GM23338 (cell line): ENCODE data around the gene CCL14. TPM values are rescaled to one million over a fixed set of nuclear protein-coding genes. Genes with fewer than 3 reads are reported as not detected.

Experiments
- ATAC-seq: fragments of 200-7000 bp; cut with Tn5 transposase; 3 replicates; pipeline ENCODE4 v1.9.1; 2020
- DNase-seq: peaks from one replicate; pipeline ENCODE4 v3.0.0-alpha.2; 2015; ENCODE audit warnings: low spot score
- H2AFZ ChIP-seq: fragments of 200-600 bp; sonication (generic); 2 replicates; pipeline ENCODE4 v1.8.0; 2016; ENCODE audit warnings: antibody characterized with exemption, mild to moderate bottlenecking, moderate library complexity
- H3F3A ChIP-seq: fragments of 200-600 bp; sonication (generic); replicated peaks from 2 replicates; pipeline ENCODE4 v1.8.0; 2017; ENCODE audit warnings: antibody characterized with exemption, mixed run types, low read depth
- H3K27ac ChIP-seq: fragments of 200-600 bp; sonication (generic); 2 replicates; pipeline ENCODE4 v1.6.1; 2016; ENCODE audit warnings: low read depth
- H3K27me3 ChIP-seq: fragments of 200-600 bp; sonication (generic); 2 replicates; pipeline ENCODE4 v1.8.0; 2016; ENCODE audit warnings: mild to moderate bottlenecking, mixed run types, moderate library complexity; ENCODE audit not compliant: insufficient read depth
- H3K36me3 ChIP-seq: fragments of 200-600 bp; sonication (generic); 2 replicates; pipeline ENCODE4 v1.8.0; 2016; ENCODE audit warnings: mild to moderate bottlenecking; ENCODE audit not compliant: insufficient read depth
- H3K4me1 ChIP-seq: fragments of 200-600 bp; sonication (generic); 2 replicates; pipeline ENCODE4 v1.8.0; 2016; ENCODE audit warnings: mild to moderate bottlenecking, moderate library complexity; ENCODE audit not compliant: insufficient read depth
- H3K4me2 ChIP-seq: fragments of 200-600 bp; sonication (generic); 2 replicates; pipeline ENCODE4 v1.7.1; 2017; ENCODE audit warnings: mixed run types
- H3K4me3 ChIP-seq: fragments of 200-600 bp; sonication (generic); 2 replicates; pipeline ENCODE4 v1.6.1; 2016; ENCODE audit warnings: mixed run types
- H3K79me2 ChIP-seq: fragments of 200-600 bp; sonication (generic); replicated peaks from 2 replicates; pipeline ENCODE4 v1.8.0; 2017; ENCODE audit warnings: mild to moderate bottlenecking; ENCODE audit not compliant: insufficient read depth
- H3K9me2 ChIP-seq: fragments of 200-600 bp; sonication (generic); 2 replicates; pipeline ENCODE4 v1.8.0; 2017; ENCODE audit not compliant: insufficient read depth
- H4K20me1 ChIP-seq: fragments of 200-600 bp; sonication (generic); replicated peaks from 2 replicates; pipeline ENCODE4 v1.8.0; 2017; ENCODE audit warnings: mild to moderate bottlenecking; ENCODE audit not compliant: insufficient read depth
- H3K27ac Mint-ChIP-seq: 2 replicates; pipeline ENCODE4 v1.8.0; 2020; ENCODE audit warnings: inconsistent platforms, mild to moderate bottlenecking, moderate library complexity, mixed read lengths
- H3K27me3 Mint-ChIP-seq: 3 replicates; pipeline ENCODE4 v1.8.0; 2022; ENCODE audit warnings: low read depth, mild to moderate bottlenecking, moderate library complexity, mixed read lengths, inconsistent platforms; ENCODE audit not compliant: insufficient read depth, poor library complexity
- H3K36me3 Mint-ChIP-seq: 3 replicates; pipeline ENCODE4 v1.8.0; 2021; ENCODE audit warnings: low read depth, mild to moderate bottlenecking, inconsistent platforms, moderate library complexity, mixed read lengths
- H3K4me1 Mint-ChIP-seq: 3 replicates; pipeline ENCODE4 v1.8.0; 2020; ENCODE audit warnings: mild to moderate bottlenecking, inconsistent platforms, mixed read lengths
- H3K4me3 Mint-ChIP-seq: 3 replicates; pipeline ENCODE4 v1.8.0; 2021; ENCODE audit warnings: moderate library complexity, mild to moderate bottlenecking, inconsistent platforms, mixed read lengths
- H3K9me3 Mint-ChIP-seq: 3 replicates; pipeline ENCODE4 v1.8.0; 2020; ENCODE audit warnings: moderate library complexity, mild to moderate bottlenecking, inconsistent platforms, mixed read lengths
- CREB1 ChIP-seq: fragments of 250-450 bp; sonication (Bioruptor Pico); IDR thresholded peaks from 2 replicates; pipeline ENCODE4 v1.5.0; 2020; ENCODE audit warnings: low read depth, mild to moderate bottlenecking, moderate library complexity
- ETS1 ChIP-seq: IDR thresholded peaks from 2 replicates; pipeline ENCODE4 v1.6.1; 2016; ENCODE audit warnings: antibody characterized with exemption
- JUNB ChIP-seq: IDR thresholded peaks from one replicate; pipeline ENCODE4 v1.6.1; 2016; ENCODE audit warnings: antibody characterized with exemption; ENCODE audit not compliant: unreplicated experiment
- REST ChIP-seq: IDR thresholded peaks from one replicate; pipeline ENCODE4 v1.6.1; 2018; ENCODE audit warnings: antibody characterized with exemption; ENCODE audit not compliant: unreplicated experiment
- STAT1 ChIP-seq: IDR thresholded peaks from one replicate; pipeline ENCODE4 v1.6.1; 2016; ENCODE audit warnings: antibody characterized with exemption; ENCODE audit not compliant: unreplicated experiment
- ZNF114 ChIP-seq: fragments of 250-450 bp; sonication (Bioruptor Pico); IDR thresholded peaks from 2 replicates; pipeline ENCODE4 v1.5.0; 2020; ENCODE audit warnings: mild to moderate bottlenecking, moderate library complexity
- ZNF331 ChIP-seq: fragments of 250-450 bp; sonication (Bioruptor Pico); IDR thresholded peaks from 2 replicates; pipeline ENCODE4 v1.5.0; 2020; ENCODE audit warnings: low read depth, mild to moderate bottlenecking, moderate library complexity
- ZNF462 ChIP-seq: fragments of 250-450 bp; sonication (Bioruptor Pico); IDR thresholded peaks from 2 replicates; pipeline ENCODE4 v1.5.0; 2020; ENCODE audit warnings: mild to moderate bottlenecking, moderate library complexity
- polyA plus RNA-seq: library from polyadenylated mRNA; unstranded; fragments of >200 nt; fragmentation: Nextera tagmentation; extraction: Ambion mirVana; gene quantifications from 2 replicates; pipeline ENCODE4 v1.2.1, GENCODE V29; 2016
- total RNA-seq: library from RNA; depleted of rRNA; stranded (reverse); fragments of >200 nt; shearing (Covaris generic); gene quantifications from 2 replicates; pipeline ENCODE4 v1.2.3, GENCODE V29; 2014

CCL14 gene
- total and polyA plus RNA-seq, 2 experiments from 2014 or later, result not detected

- H3K9me2 ChIP-seq, result peaks cover 9% of the 10 kb centered on the region
- no peaks in the 10 kb centered on the region for H3F3A ChIP-seq
- DNase-seq, result no peak
- H3K4me3 ChIP-seq, result no peak overlapping the region
- H3K4me2 ChIP-seq, result no peak overlapping the region
- H2AFZ ChIP-seq, result no peak overlapping the region
- no peak overlapping the region for H3K27ac ChIP-seq
- no peak overlapping the region for H3K4me3 Mint-ChIP-seq
- no peak for ATAC-seq
- no peaks in the 10 kb centered on the region for H3K79me2 ChIP-seq
- H3K36me3 Mint-ChIP-seq, result no peaks in the 10 kb centered on the region; the same call in 2 of the 3 replicates
- no peaks in the 10 kb centered on the region for H3K36me3 ChIP-seq
- H3K4me1 Mint-ChIP-seq, result peaks cover 6% of the 10 kb centered on the region
- peaks cover 9% of the 10 kb centered on the region; the same call in 1 of the 2 replicates for H3K4me1 ChIP-seq
- no peaks in the 10 kb centered on the region for H3K27me3 ChIP-seq
- no peak for TF ChIP-seq ZNF114 (CRISPR knock-in tag)
- no peak for TF ChIP-seq REST
- no peak for TF ChIP-seq JUNB
- TF ChIP-seq ZNF462 (CRISPR knock-in tag), result no peak
- TF ChIP-seq ZNF331 (CRISPR knock-in tag), result no peak
- no peak for TF ChIP-seq CREB1 (CRISPR knock-in tag)
- TF ChIP-seq STAT1, result no peak
- no peak for TF ChIP-seq ETS1
- H3K27ac Mint-ChIP-seq, result no peak overlapping the region
- H3K9me3 Mint-ChIP-seq, result 0 out of 3 replicates have a peak, but pooled peaks cover 7% of the 10 kb centered on the region
- H4K20me1 ChIP-seq, result no peaks in the 10 kb centered on the region
- peaks cover 2% of the 10 kb centered on the region for H3K27me3 Mint-ChIP-seq
Measured at GRCh38 chr17:36027761-36028160, 41.2 kb upstream of the CCL14 start.
